GM19468 (cell line): ENCODE data around the gene ARMC2.

ENCODE experiments used
- ATAC-seq: cut with Tn5 transposase; IDR thresholded peaks from one replicate; pipeline ENCODE4 v1.9.1; 2021; ENCODE audit warnings: mild to moderate bottlenecking, moderate library complexity, moderate number of reproducible peaks; ENCODE audit not compliant: unreplicated experiment; ENCODE audit errors: extremely low read depth

Gene ARMC2

DNA sequence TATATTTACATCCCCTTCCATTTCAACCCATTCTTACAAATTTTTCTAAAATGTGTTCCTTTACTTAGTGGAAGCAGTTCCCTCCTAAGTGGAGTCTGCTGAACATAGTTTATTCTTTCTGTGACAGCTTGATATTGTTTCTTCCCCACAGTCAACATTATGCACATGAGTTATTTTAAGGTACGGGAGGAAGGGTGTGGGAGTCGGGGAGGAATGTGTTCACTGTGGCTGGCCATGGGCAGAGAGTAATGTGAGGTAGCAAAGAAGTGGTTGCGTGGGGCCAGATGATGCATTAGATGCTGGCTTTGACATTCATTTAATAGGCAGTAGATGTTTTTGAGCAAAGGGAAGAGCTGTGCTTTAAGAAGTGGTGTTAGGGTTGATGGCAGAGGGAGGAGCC is 98.5 kb downstream of the ARMC2 start:
- ATAC-seq = no peak

DNA sequence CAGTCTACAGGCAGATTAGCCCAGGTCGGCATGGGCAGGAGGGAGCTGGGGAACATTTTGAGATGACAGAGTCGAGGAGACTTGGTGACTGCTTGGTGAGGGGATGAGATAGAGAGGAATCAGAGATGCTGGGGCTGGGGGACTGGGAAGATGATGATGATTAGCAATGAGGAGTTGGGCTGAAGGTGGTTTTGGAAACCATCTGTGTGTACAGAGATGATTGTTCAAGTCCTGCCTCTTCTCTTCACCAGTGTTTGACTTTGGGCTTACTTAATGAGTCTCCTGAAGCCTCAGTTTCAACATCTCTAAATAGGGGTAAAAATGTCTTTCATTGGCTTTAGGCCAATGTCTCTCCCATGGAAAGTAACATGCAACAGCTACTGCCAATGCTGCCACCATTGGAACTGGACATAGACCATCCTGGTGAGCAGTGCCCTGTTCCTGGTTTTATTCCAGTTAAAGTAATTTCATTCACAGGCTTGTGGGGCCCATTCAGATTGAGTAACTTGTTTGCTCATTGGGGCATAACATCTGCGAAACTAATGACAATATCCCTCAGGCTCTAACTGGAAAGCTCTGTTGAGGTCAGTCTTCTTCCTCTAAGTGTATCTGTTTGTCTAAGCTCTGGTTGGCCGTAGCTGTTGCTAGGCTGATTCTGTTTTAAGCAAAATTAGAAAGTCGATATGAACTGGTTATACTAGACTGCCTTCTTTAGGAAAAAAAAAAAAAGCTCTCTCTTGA is 99.1 kb downstream of the ARMC2 start:
- no peak for ATAC-seq

DNA sequence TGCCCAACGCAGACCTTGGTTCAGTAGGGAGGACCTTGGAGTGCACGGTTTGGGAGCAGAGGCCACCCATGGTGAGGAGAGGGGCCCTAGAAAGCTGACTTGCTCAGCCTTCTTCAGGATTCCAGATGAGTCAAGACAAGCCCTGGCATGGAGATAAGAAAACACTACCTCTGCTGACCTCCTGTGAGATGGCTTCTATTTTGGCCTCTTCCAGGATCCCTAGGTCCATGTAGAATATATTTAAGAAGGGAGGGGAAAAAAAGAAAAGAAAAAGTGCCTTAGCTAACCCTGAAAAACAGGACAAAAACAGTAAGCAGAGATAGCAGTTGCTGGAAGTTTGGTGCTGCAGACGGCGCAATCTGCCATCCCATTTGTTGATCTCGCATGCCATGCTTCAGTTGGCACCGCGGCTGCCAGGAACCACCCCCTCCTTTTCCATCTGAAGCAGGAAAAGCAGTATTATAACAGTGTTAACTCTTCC is 100.0 kb downstream of the ARMC2 start:
- ATAC-seq = no peak

DNA sequence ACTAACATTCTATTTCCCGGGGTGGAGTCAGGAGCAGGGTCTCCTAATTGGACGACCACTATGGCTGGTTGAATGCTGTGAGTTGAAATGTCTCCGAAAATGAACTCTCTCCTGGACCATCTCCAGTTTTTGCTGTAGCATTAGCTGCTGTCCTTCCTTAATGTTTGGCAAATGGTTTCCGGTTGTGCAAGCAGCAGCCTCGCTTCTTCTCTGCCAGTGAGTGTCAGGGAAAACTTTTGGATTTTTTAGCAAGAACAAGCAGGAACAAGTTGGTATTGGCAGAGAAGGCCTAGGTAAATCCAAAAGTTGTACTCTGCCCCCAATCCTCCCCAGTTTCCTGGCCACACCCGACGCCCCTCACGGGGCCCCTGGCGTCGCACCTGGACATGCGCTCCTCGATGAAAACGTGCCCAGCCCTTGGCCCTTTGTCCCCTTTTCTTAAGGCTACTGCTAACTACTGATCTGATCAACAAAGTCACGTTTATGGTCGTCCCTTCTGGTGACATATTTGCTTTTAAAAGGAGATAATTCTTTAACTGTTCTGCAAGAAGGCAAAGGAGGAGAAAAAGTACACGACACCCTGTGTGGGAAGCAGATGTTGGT is 103.2 kb downstream of the ARMC2 start:
- ATAC-seq = no peak

DNA sequence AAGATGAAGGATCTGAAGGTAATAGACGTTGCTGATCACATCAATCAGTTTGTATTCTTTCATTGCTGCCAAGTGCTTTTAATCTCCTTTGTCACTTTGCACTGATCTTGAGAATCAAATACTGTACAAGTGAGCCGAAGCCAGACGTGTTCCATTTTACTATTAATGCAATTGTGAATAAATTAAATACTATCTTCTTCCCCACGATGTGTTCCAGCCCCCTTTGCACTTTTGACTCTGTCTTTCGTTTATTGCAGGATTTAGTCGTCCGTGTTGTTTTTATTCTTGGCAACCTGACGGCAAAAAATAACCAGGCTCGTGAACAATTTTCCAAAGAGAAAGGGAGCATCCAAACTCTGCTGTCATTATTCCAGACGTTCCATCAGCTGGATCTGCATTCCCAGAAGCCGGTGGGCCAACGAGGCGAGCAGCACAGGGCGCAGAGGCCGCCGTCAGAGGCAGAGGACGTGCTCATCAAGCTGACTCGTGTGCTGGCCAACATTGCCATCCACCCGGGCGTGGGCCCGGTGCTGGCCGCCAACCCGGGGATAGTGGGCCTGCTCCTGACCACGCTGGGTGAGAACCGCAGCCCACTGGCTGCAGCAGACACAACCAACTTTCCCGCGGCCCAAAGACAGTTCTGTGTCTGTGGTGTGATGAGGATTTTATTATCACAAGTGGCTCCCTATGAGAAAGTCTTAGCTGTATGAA is 104.7 kb downstream of the ARMC2 start:
- ATAC-seq = no peak

DNA sequence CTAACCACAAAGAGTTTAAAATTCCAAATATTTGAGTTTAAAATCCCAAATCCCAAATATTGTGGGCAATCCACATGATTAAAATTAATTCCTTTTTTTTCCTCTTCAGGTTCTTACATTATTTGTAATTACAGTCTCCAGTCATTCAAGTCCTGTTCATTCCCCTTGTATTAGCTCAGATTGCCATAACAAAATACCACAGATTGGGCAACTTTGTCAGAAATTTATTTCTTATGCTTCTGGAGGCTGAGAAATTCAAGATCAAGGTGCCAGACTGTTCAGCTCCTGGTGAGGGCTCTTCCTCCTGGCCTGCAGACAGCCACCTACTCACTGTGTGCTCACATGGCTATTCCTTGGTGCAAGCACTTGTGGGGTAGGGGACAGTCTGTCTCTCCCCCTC is 105.5 kb downstream of the ARMC2 start:
- ATAC-seq = no peak

DNA sequence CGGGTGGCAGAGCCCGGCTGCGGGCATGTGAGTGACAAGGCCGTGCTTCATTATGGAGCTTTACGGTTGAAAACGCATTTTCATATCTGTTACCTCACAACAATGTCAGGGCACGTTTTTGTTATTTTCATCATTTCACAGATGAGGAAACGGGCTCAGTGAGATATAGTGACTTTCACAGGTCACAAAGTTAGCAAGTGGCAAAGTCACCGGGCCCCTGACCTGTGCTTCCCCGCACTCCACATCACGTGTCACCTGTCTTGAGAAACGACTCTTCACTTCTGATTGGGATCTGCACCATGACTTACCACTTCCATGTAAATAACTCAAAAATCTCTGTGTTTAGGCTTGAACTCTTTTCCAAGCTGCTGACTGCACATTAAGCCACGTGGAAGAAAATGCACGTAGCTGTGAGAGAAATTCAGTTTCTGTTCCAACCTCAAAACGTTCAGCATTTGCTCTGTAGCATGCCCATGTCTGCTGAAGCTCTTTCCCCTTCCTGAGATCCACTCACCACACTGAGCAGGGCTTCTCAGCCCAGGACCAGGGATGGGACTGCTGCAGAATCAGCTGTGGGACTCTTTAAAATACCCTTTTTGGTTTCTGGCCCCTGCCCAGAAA is 107.2 kb downstream of the ARMC2 start:
- no peak for ATAC-seq

DNA sequence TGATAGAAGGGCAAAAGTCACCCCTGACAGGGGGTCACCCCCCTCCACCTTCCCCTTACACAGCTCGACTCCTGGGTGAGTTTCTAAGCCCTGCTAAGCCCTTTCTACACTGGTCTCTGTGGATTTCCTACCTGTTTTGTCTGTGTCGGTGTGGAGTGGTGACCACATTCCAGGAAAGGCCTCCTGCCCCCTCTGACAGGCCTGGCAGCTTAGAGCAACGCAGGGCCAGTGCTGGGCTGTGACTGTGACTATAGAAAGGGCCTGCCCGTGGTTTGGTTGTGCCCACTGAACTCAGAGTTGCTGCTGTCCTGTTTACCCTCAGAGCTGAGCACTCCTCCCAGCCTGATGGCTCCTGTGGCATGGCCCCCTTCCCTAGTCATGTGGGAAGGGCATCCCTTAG is 109.0 kb downstream of the ARMC2 start:
- no peak for ATAC-seq

DNA sequence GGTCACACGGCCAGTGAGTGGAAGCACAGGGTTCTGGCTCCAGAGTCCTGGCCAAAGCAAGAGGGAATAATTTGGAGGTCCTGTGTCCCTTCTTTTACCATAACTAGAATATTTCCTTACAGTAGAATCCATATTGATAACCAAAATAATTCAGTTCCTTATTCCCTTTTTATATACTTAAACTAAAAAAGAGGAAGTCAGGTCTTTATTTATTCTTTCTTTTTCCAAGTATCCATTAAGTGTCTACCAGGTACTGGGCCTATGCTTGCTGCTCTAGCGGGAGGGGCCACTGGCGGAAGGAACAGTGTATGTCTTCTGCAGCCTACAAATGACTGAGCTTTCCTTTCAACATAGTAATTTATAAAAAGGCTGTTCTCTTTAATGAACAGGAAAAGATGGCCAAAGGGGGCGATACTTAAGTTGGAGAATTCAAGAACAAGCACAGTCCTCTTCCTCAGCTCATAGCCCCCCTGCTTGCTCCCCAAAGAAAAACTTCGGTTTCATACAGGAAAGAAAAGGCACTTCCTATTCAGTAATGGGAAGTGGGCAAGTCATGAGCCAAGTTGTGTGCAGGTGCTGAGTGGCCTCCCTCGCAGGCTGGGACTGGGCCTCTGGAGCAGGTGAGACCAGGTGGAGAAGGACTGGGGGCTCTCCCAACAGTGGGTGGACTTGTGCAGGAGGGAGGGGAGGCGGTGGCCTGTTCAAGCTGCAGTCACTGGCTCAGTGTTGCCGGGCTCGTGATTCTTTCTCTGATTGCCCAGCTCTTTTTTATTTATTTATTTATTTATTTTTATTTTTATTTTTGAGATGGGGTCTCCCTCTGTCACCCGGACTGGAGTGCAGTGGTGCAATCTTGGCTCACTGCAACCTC is 110.9 kb downstream of the ARMC2 start:
- no peak for ATAC-seq

DNA sequence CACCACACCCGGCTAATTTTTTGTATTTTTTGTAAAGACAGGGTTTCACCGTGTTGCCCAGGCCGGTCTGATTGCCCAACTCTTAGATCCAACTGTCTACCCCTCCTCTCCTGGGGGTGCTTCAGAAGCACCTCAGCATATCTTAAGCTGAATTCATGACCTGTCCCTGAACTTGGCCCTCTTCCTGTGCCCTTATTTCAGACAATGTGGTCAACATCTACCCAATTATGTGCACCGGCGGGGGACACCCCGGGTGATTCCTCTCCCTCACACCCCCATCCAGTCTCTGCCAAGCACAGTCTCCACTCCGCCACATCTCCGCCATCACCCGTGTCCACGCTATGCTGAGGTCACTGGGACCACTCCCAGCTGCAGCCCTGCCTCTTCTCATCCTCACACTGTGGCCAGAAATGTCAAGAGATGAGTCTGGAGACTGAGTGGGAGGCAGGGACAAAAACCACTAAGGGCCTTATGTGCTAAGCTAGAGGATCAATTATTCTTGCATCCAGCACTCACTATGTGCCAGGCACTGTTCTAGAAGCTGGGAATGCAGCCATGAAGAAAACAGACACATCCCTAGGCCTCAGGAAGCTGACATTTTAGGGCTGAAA is 111.9 kb downstream of the ARMC2 start:
- no peak for ATAC-seq

DNA sequence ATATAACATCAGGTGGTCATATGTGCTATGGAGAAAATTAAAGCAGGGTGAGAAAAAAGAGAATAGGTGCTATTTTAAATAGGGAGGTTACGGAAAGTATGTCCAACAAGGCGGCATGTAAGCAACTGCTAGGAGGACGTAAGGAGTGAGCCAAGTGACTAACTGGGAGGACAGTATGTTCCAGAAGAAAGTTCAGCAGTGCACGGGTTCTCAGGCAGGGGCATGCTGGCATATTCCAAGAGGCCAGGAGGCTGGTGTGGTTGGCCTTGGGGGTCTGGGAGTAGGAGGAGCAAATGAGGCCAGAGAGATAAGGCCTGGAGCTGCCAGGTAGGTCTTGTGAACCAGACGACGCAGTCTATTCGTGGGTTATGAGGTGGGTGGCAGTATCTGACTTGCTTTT is 112.4 kb downstream of the ARMC2 start:
- ATAC-seq = no peak

DNA sequence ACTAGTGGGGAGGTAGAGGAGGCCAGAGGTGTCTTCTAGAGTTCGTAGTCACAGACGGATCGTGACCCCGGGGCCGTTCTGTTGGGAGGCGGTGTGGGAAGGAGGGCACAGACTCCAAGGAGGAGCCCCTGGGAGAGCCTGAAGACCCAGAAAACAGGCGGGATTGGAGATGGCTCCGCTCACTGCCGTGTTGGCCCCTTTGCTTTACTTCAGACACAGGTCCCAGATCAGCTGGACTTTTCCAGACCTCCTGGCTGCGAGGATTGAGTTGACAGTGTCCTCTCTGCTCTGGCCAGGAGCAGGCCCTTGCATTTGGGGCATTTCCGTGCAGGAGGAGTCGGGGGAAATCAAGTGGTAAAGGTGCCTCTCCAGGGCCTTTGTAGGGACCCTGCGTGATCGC is 112.9 kb downstream of the ARMC2 start:
- no peak for ATAC-seq

DNA sequence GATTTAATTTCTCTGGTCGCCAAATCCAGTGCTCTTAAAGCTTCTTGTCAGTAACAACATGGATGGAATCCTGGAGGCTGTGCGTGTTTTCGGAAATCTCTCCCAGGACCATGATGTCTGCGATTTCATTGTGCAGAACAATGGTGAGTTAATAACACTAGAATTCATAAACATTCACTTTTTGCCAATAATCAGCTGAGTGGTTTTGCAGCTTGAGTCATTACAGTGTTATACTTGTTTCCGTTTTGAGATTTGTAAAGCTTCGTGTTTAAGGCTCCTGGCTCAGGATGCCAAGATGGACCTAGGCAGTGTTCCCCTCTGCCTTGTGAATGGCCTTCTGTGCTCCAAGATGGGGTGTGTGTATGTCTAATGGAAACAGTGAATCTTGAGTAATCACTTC is 113.8 kb downstream of the ARMC2 start:
- no peak for ATAC-seq

DNA sequence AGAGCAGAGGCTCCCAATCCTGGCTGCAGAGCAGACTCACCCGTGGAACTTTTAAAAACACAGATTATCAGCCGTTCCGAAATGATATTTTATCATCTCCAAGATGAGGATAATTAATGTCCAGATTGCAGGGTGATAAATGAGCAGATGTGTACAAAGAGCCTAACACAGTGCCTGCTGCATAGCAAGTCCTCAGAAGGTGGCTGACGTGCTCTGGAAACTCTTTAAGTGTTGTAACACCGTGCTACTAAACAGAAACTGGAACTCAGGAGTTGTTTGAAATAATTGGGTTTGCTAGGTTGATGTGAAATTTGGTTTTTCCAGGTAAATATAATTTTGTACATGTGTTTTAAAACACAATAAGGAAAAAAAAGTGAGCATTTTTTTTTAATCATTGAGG is 118.0 kb downstream of the ARMC2 start:
- no peak for ATAC-seq

DNA sequence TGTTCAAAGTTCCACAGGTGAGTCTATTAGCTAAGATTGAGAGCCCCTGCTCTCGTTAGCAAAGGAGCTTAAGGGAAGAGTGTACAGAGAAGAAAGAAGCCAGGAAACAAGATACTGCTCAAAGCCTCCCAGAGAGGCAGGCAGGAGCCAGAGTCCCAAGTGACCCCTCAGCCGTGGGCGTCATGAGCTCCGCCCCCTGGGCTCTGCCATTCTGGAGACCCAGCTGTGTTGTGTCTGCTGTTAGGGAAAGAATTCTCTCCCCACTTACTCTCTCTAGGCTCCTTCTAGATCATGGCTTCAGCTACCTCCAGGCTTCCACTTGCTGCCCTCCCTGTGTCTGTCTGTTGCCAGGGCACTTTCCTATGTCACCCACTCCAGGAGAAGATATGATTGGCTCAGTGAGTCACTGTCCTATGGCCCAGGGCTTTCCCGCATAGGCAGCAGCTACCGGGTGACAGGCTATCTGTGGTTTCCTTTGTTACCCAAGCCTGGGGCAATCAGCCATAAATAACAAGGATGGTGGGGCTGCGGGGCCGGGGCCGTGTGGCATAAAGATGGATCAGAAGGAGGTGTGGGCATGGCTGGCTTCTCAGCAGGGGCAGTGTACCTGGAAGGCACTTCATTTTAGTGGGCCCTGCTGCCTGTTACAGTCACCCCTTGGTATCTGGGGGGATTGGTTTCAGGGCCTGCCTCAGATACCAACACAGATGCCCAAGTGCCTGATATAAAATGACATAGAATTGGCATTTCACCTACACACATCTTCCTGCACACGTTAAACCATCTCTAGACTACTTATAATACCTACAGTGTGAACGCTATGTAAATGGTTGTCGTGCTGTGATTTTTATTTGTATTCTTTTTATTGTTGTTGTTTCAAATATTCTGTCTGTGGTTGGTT is 118.9 kb downstream of the ARMC2 start:
- no peak for ATAC-seq

DNA sequence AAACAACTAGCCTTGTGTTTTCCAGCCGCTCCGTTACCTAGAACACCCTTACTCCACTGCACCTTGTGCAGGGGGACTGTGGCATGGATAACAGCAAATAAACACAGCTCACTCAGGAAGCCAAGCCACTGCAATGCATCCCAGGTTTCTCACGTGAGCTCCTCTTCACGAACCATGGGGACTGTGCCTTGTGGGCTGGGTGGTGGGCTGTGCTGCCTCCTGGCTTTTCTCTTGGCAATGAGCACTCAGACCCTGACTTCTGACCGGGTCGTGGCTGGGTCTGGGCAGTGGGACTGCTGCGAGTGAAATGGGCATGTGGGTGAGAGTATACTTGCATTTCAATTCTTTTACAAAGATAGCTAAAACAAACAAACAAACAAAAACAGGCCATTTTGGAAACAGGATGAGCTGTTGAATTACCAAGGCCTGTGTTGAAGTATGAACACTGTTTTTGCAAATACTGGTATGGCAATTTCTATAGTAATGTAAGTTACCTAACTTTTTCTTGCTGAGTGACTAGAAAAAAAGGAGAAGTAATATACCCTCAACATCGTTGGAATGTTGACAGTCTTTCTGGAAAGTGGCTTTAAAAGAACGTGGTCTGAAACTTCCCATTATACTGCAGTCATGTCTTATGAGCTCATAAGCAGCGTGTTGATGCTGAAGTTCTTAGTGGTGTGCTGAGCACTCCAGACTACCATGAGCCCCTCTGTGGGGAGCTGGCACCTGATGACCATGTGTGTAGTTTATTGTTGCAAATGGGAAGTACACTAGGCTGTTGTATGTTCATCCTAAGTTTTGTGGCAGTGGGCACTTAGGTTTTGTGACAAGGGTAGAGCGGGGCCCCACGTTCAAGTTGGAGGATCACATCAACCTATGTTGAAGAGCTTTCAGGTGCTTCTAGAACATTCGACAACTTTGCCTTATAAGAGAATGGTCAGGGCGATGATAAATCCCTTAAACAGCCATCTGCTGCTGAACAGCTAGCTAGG is 120.4 kb downstream of the ARMC2 start:
- ATAC-seq = no peak

DNA sequence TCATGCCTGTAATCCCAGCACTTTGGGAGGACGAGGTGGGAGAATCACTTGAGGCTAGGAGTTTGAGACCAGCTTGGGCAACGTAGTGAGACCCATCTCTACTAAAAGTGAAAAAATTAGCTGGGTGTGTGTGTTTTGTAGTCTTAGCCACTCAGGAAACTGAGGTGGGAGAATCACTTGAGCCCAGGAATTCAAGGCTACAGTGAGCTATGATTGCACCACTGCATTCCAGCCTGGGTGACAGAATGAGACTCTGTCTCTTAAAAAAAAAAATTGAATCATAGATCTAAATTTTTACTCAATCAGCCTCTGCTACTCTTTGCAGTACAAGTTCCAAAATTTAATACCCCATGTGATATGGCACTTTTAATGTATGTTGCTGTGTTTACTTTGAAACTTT is 121.6 kb downstream of the ARMC2 start:
- no peak for ATAC-seq
